T-helper 9 cell (primary cell): ENCODE results near the gene VN1R4.
"Not testable (repeated sequence)": the region's sequence is repeated elsewhere in the genome, so short reads cannot be mapped to it uniquely, and the experiment has no call there.

Source experiments
- DNase-seq: peaks from one replicate; pipeline ENCODE4 v3.0.0-alpha.2; 2020
- total RNA-seq, 2 donors: gene quantifications; one replicate each; lab custom pipeline; 2026; lab: John Stamatoyannopoulos, UW

Gene VN1R4, protein sequence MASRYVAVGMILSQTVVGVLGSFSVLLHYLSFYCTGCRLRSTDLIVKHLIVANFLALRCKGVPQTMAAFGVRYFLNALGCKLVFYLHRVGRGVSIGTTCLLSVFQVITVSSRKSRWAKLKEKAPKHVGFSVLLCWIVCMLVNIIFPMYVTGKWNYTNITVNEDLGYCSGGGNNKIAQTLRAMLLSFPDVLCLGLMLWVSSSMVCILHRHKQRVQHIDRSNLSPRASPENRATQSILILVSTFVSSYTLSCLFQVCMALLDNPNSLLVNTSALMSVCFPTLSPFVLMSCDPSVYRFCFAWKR
- 0 reads per million in 2 donors for total RNA-seq

- not testable (repeated sequence) for DNase-seq
These were observed at the start of gene VN1R4 for GRCh38 chr19:53267623-53268022. VN1R4 (minus strand) TSS chr19:53267723; CDS start chr19:53267665, 58 bp downstream.

DNA sequence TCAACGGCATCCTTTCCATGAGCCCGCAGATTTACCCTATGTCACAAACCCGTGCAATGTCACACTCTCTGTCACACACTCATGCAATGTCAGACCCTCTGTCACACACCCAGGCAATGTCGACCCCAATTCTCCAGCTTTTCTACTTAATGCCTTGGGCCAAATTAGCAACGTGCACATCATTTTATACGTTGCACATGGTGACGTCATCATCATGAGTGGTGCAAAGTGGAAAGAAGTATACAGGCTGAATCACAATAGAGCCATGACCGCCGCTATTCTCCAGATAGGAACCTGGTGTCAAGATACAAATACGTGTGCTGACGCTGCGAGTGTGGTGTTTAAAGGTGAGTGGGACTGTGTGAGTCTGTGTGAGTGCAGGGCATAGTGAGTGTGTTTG is 44.4 kb upstream of the VN1R4 start:
- no peak for DNase-seq

GRCh38 chr19:53311044-53311443 is 43.5 kb upstream of the VN1R4 start:
- DNase-seq = no peak

DNA sequence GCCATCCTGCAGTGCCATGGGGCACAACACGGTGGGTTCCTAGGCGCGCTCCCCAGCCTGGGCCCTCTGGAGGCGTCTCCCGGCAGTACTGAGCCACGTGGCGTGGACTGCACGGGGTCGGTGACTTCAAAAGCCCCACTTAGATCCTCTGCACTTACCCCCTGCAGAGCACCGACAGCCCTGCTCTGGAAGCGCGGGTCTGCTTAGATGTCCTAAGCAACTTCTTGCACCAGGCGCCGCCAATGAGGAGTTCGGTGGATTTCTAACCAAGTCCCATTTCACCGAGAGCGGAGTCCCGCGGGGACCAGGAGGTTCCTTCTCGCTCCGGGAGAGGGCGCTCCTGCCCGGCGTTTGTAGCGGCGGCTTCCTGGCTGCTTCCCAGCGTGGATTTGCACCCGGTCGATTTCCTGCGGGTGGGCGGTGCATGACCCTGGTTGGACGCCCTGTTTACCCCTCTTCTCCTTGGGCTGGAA is 40.9 kb upstream of the VN1R4 start:
- no peak for DNase-seq

- not testable (repeated sequence) for DNase-seq
These were observed 33.8 kb upstream of the VN1R4 start for GRCh38 chr19:53301341-53301740.

DNA sequence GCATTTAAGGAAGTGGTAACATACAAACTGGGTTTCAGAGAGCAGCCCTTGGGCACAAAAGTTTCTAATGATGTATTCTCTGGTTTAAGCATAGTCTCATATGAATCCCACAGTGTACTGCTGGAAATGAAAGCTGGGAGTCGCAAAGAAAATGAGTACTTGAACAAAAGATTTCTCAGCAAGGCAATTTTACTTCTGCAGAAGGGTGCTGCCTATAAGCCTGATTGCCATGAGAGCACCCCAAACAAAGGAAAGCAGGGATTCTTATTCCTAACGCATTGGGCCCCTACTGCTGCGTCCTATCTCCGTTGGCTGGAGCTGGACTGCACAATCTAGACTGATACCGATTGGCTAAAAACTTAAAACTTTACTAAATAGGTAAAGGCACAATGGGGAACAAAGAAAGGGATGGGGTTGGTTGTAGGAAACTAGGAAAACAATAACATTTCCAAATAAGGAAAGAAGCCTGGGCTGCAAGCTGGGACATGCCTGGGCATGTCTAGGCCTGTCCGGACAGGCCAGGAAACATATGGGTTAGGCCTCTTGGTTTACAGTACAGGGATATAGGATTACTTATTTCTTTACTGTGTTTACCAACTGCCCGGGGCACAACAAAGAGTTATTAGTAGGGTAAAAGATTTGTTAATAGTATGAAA is 27.4 kb upstream of the VN1R4 start:
- DNase-seq = no peak

DNA sequence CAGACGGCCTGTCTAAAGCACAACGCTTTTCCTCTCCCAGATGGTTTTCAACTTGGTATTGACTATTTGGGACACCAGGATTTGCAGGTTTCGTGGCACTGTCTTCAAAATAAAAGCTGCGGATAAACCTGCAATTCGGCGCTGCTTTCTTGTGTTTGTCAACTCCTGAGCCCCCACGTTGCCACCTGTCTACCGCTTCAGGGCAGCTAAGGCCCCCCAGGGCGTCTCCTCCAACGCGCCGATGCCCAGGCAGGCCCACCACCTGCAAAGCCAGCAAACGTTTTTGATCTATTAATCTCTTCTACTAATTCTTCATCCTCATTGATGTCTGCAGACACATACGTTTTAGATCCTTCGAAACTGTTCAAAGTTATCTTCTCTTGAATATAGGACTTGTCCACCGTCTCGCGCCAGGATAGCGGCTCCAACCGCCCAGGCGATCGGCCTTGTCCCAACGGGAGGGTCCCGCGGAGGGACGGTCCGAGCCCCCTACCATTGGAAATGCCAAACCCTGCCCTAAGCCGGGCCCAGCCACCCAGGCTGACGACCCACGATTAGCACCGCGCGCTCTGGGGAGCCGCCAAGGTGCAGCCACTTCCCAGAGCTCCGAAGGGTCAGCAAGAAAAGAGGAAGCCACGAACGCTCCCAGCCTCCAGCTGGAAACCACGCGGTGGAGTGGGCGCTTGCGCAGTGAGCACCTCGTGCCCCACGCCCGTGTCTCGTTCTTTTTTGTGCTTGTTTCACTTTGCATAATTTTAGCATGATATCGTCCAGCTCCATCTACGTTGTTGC is 23.4 kb upstream of the VN1R4 start:
- DNase-seq = no peak

GRCh38 chr19:53285087-53285486 is 17.6 kb upstream of the VN1R4 start:
- no peak for DNase-seq

- DNase-seq = not testable (repeated sequence)
These were observed 14.4 kb upstream of the VN1R4 start for GRCh38 chr19:53281947-53282346.

DNA sequence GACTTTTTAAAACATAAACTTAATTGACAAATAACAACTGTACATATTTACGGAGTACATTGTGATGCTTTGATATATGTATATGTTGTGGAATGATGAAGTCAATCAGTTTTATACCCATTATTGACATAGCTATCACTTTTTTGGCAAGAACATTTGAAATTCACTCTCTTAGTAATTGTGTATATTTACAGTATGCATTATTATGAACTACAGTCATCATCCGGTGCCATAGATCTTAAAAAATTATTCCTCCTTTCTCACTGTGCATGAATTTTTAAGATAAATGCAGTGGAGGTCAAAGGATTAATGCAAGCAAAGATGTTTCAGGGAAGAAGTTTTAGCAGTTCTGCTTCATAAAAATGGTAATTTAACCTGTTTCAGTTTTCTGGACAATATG is 8.0 kb upstream of the VN1R4 start:
- no peak for DNase-seq

DNA sequence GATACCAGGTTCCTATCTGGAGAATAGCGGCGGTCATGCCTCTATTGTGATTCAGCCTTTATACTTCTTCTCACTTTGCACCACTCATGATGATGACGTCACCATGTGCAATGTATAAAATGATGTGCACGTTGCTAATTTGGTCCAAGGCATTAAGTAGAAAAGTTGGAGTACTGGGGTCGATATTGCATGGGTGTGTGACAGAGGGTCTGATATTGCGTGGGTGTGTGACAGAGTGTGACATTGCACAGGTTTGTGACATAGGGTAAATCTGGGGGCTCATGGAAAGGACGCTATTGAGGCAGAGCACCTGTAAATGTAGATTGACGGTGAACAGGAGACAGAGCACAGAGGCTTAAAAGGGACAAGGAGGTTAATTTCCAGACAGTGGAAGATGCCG is 4.5 kb upstream of the VN1R4 start:
- DNase-seq = no peak

- DNase-seq = not testable (repeated sequence)
These were observed 2.3 kb upstream of the VN1R4 start for GRCh38 chr19:53269861-53270260.

GRCh38 chr19:53257715-53258342 is 9.7 kb downstream of the VN1R4 start, which contains the start of gene VN1R2:
VN1R2 (plus strand) TSS chr19:53258292; CDS start chr19:53258376, 84 bp downstream.
- not testable (repeated sequence) for DNase-seq

- peak; percentile 56 for DNase-seq
These were observed 12.8 kb downstream of the VN1R4 start, which contains the start of gene ZNF677 for GRCh38 chr19:53254411-53255341. ZNF677 (minus strand) TSS chr19:53254873; CDS start chr19:53251550, 3,323 bp downstream.

- no peak for DNase-seq
These were observed 21.0 kb downstream of the VN1R4 start for GRCh38 chr19:53246498-53246897.

GRCh38 chr19:53237114-53237777 is 30.3 kb downstream of the VN1R4 start:
- no peak for DNase-seq

- no peak for DNase-seq
These were observed 42.9 kb downstream of the VN1R4 start for GRCh38 chr19:53224606-53225005.

- DNase-seq = not testable (repeated sequence)
These were observed 44.8 kb downstream of the VN1R4 start for GRCh38 chr19:53222716-53223115.
